ENCODE measurements around the gene TAS2R40. TPM values are rescaled to one million over a fixed set of nuclear protein-coding genes. Genes with fewer than 3 reads are reported as not detected.

TAS2R40 gene
- total and polyA plus RNA-seq, 7 donors, result not detected

DNA sequence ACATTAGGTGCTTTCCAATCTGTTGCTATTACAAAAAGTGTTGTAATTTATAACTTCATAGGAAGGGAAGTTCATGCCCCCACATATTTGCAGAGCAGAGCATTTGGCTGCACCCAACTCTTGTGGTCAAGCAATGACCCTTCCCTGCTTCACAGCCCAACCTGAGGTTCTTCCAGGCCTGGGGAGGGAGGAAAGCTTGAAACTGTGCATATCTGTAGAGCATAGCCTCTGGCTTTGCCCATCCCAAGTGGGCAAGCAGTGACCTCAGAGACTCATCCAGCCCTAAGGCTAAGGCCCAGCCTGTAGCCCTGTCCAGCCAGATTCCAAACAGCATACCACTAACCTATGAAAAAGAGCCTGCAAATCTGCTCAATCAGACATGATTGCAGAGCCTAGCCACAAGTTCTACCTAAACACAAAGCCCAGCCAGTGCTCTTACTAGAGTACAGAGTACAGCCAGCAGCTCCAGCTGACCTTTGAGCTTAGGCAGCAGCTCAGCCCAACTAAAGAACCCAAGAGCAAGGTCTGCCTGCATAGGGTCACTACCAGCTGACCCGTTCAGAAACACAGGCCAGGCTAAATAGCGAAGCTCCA is 27.0 kb downstream of the TAS2R40 start:
- intact Hi-C loops (cut with DNase I), result no loop called here
- TF ChIP-seq, protein P1, sequence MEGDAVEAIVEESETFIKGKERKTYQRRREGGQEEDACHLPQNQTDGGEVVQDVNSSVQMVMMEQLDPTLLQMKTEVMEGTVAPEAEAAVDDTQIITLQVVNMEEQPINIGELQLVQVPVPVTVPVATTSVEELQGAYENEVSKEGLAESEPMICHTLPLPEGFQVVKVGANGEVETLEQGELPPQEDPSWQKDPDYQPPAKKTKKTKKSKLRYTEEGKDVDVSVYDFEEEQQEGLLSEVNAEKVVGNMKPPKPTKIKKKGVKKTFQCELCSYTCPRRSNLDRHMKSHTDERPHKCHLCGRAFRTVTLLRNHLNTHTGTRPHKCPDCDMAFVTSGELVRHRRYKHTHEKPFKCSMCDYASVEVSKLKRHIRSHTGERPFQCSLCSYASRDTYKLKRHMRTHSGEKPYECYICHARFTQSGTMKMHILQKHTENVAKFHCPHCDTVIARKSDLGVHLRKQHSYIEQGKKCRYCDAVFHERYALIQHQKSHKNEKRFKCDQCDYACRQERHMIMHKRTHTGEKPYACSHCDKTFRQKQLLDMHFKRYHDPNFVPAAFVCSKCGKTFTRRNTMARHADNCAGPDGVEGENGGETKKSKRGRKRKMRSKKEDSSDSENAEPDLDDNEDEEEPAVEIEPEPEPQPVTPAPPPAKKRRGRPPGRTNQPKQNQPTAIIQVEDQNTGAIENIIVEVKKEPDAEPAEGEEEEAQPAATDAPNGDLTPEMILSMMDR (IDR thresholded peaks at IDR 0.05), result no peak
- ATAC-seq, result no peak
- no peaks in the 10 kb centered on the region for H3K4me1 ChIP-seq
- 81 to 93% (median 84%) methylated on average over 2 of the region's 2 CpGs for WGBS, 3 donors
- no peaks in the 10 kb centered on the region for H3K36me3 ChIP-seq (ENCODE audit: insufficient read depth in 1 of 2, low read depth in 1 of 2)
- DNase-seq, result no peak
- no peak overlapping the region for H3K4me3 ChIP-seq
- H3K27ac ChIP-seq, result no peak overlapping the region
- no peaks in the 10 kb centered on the region for H3K9me3 ChIP-seq
- H3K27me3 ChIP-seq (ENCODE audit: insufficient read depth in 3 of 3, low read length in 2 of 3), result no peaks in the 10 kb centered on the region

DNA sequence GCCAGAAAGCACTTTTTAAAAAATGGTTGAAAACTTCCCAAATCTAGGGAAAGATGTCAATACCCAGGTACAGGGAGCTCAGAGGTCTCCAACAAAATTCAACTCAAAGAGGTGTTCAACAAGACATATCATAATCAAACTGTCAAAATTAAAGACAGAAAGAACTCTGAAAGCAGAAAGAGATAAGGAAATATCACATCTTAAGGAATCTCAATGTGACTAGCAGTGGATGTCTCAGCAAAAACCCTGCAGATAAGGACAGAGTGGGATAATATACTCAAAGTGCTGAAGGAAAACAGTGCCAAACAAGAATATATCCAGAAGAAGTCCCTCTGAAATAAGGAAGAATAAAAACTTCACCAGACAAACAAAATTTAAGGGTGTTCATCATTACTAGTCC is 28.4 kb downstream of the TAS2R40 start:
- no peaks in the 10 kb centered on the region for H3K36me3 ChIP-seq (ENCODE audit: insufficient read depth in 1 of 2, low read depth in 1 of 2)
- H3K27me3 ChIP-seq (ENCODE audit: insufficient read depth in 3 of 3, low read length in 2 of 3), result no peaks in the 10 kb centered on the region
- H3K4me1 ChIP-seq, result no peaks in the 10 kb centered on the region
- no peaks in the 10 kb centered on the region for H3K9me3 ChIP-seq
- intact Hi-C loops (cut with DNase I), result no loop called here
- ATAC-seq (no peak), DNase-seq (no peak)
- TF ChIP-seq, protein P1 (IDR thresholded peaks at IDR 0.05), result no peak
- H3K27ac ChIP-seq, result no peak overlapping the region
- H3K4me3 ChIP-seq, result no peak overlapping the region

DNA sequence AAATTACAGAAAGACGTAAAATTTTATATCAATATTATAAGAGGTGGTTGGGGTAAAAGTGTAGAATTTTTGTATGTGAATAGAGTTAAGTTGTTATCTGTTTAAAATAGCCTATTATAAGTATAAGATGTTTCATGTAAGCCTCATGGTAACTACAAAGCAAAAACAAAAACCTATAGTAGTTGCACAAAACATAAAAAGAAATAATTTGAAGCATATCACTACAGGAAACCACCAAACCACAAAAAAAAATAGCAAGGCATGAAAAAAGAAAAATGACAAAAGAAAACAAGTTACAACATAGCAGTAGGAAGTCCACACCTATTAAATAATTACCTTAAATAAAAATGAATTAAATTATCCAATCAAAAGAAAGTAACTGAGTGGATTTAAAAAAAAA is 29.0 kb downstream of the TAS2R40 start:
- WGBS, 3 donors, result 91 to 96% (median 92%) methylated on average over 1 of the region's 1 CpG
- TF ChIP-seq, protein P1 (IDR thresholded peaks at IDR 0.05), result no peak
- no peaks in the 10 kb centered on the region for H3K27me3 ChIP-seq (ENCODE audit: insufficient read depth in 3 of 3, low read length in 2 of 3)
- intact Hi-C loops (cut with DNase I), result no loop called here
- H3K4me1 ChIP-seq, result no peaks in the 10 kb centered on the region
- DNase-seq (no peak), ATAC-seq (no peak)
- no peak overlapping the region for H3K27ac ChIP-seq
- H3K4me3 ChIP-seq, result no peak overlapping the region
- no peaks in the 10 kb centered on the region for H3K9me3 ChIP-seq
- H3K36me3 ChIP-seq (ENCODE audit: insufficient read depth in 1 of 2, low read depth in 1 of 2), result no peaks in the 10 kb centered on the region

DNA sequence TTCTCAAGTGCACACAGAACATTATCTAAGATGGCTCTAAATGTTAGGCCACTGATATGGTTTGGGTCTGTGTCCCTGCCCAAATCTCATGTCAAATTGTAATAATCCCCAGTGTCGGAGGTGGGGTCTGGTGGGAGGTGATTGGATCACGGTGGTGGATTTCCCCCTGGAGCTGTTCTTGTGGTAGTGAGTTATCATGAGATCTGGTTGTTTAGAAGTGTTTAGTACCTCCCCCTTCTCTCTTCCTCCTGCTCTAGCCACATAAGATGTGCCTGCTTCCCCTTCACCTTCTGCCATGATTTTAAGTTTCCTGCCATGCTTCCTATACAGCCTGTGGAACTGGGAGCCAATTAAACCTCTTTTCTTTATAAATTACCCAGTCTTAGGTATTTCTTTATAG is 30.2 kb downstream of the TAS2R40 start:
- WGBS, 3 donors, result 85 to 96% (median 89%) methylated on average over 2 of the region's 2 CpGs
- H3K9me3 ChIP-seq, result no peaks in the 10 kb centered on the region
- H3K36me3 ChIP-seq (ENCODE audit: insufficient read depth in 1 of 2, low read depth in 1 of 2), result no peaks in the 10 kb centered on the region
- H3K27ac ChIP-seq, result no peak overlapping the region
- no peak overlapping the region for H3K4me3 ChIP-seq
- H3K4me1 ChIP-seq, result no peaks in the 10 kb centered on the region
- intact Hi-C loops (cut with DNase I), result no loop called here
- DNase-seq (no peak), ATAC-seq (no peak)
- H3K27me3 ChIP-seq (ENCODE audit: insufficient read depth in 3 of 3, low read length in 2 of 3), result no peaks in the 10 kb centered on the region
- TF ChIP-seq, protein P1 (IDR thresholded peaks at IDR 0.05), result no peak

DNA sequence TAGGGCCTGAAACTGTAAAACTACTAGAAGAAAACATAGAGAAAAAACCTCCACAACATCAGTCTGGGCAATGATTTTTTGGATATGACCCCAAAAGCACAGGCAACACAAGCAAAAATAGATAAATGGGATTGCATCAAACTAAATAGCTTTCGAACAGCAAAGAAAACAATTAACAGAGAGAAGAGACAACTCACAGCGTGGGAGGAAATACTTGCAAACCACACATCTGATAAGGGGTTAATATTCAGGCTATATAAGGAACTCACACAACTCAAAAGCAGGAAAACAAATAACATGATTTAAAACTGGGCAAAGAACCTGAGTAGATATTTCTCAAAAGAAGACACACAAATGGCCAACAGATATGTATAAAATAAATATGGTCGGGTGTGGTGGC is 33.7 kb downstream of the TAS2R40 start:
- DNase-seq (no peak), ATAC-seq (no peak)
- H3K36me3 ChIP-seq (ENCODE audit: insufficient read depth in 1 of 2, low read depth in 1 of 2), result no peaks in the 10 kb centered on the region
- H3K4me3 ChIP-seq, result no peak overlapping the region
- intact Hi-C loops (cut with DNase I), result no loop called here
- no peaks in the 10 kb centered on the region for H3K27me3 ChIP-seq (ENCODE audit: insufficient read depth in 3 of 3, low read length in 2 of 3)
- no peak overlapping the region for H3K27ac ChIP-seq
- H3K9me3 ChIP-seq, result no peaks in the 10 kb centered on the region
- TF ChIP-seq, protein P1 (IDR thresholded peaks at IDR 0.05), result no peak
- peaks cover 6% of the 10 kb centered on the region for H3K4me1 ChIP-seq
- WGBS, 3 donors, result 91 to 94% (median 91%) methylated on average over 3 of the region's 3 CpGs

Measured in psoas muscle (tissue), 8 donors.